IMR-90 (cell line): ENCODE results near the gene YPEL2. TPM values are rescaled to one million over a fixed set of nuclear protein-coding genes. Genes with fewer than 3 reads are reported as not detected.

ENCODE experiments used
- ATAC-seq: fragments of 200-7000 bp; cut with Tn5 transposase; 2 replicates; pipeline ENCODE4 v1.9.1; 2020; ENCODE audit warnings: low read depth, mild to moderate bottlenecking, moderate library complexity
- BruUV-seq: library from RNA; stranded (reverse); fragments of 400-500 nt; replicated peaks from 2 replicates; lab custom pipeline; 2021; lab: Mats Ljungman, UMichigan
- CTCF ChIA-PET: fragments of 300-600 bp; formaldehyde crosslinking; extraction: SDS; loops from one replicate; lab custom pipeline; 2021; ENCODE audit warnings: antibody characterized with exemption; lab: Yijun Ruan, JAX
- POLR2A ChIA-PET: fragments of 300-600 bp; sonication (Branson Sonifier 250); formaldehyde crosslinking; loops from one replicate; lab custom pipeline; 2022; ENCODE audit warnings: antibody characterized with exemption; ENCODE audit not compliant: unreplicated experiment; lab: Charles Lee
- DNase-seq: peaks from one replicate; pipeline ENCODE4 v3.0.0; 2013
- H2AFZ ChIP-seq: replicated peaks from 2 replicates; pipeline ENCODE3; 2013; ENCODE audit warnings: low read length, mild to moderate bottlenecking; ENCODE audit not compliant: poor library complexity
- H2AK5ac ChIP-seq: 2 replicates; pipeline ENCODE4 v1.6.1; 2013; ENCODE audit warnings: low read depth, low read length, inconsistent platforms
- H2AK9ac ChIP-seq: replicated peaks from 2 replicates; pipeline ENCODE3; 2013; ENCODE audit warnings: mild to moderate bottlenecking, low read depth, low read length, moderate library complexity; ENCODE audit not compliant: poor library complexity
- H2BK120ac ChIP-seq: 2 replicates; pipeline ENCODE4 v1.6.1; 2013; ENCODE audit warnings: low read depth, low read length, inconsistent platforms
- H2BK15ac ChIP-seq: 3 replicates; pipeline ENCODE4 v1.6.1; 2013; ENCODE audit warnings: low read depth, low read length, inconsistent platforms
- H2BK20ac ChIP-seq: 2 replicates; pipeline ENCODE4 v1.6.1; 2013; ENCODE audit warnings: low read depth, mild to moderate bottlenecking, inconsistent platforms, low read length, moderate library complexity
- H2BK5ac ChIP-seq: 2 replicates; pipeline ENCODE4 v1.6.1; 2013; ENCODE audit warnings: mild to moderate bottlenecking, low read depth, low read length, inconsistent platforms; ENCODE audit not compliant: poor library complexity, severe bottlenecking
- H3K14ac ChIP-seq: replicated peaks from 2 replicates; pipeline ENCODE4 v1.6.1; 2013; ENCODE audit warnings: low read depth, low read length, inconsistent platforms
- H3K18ac ChIP-seq: 2 replicates; pipeline ENCODE4 v1.6.1; 2013; ENCODE audit warnings: low read depth, low read length, control low read depth
- H3K23ac ChIP-seq: 2 replicates; pipeline ENCODE4 v1.6.1; 2013; ENCODE audit warnings: low read depth, low read length, inconsistent platforms
- H3K27ac ChIP-seq: 2 replicates; pipeline ENCODE4 v1.5.1; 2013; ENCODE audit warnings: mild to moderate bottlenecking, control low read depth, low read length; ENCODE audit not compliant: insufficient read depth
- H3K27me3 ChIP-seq: 2 replicates; pipeline ENCODE4 v1.6.1; 2013; ENCODE audit warnings: low read length; ENCODE audit not compliant: control insufficient read depth, insufficient read depth
- H3K36me3 ChIP-seq: 2 replicates; pipeline ENCODE4 v1.6.1; 2013; ENCODE audit warnings: low read length, mixed read lengths; ENCODE audit not compliant: control insufficient read depth, insufficient read depth
- H3K4ac ChIP-seq: 2 replicates; pipeline ENCODE4 v1.6.1; 2013; ENCODE audit warnings: low read depth, low read length, inconsistent platforms
- H3K4me1 ChIP-seq: 2 replicates; pipeline ENCODE4 v1.6.1; 2013; ENCODE audit warnings: low read length, mixed read lengths; ENCODE audit not compliant: control insufficient read depth, insufficient read depth
- H3K4me2 ChIP-seq: 2 replicates; pipeline ENCODE4 v1.6.1; 2013; ENCODE audit warnings: low read depth, mild to moderate bottlenecking, control low read depth, low read length, moderate library complexity
- H3K4me3 ChIP-seq: 2 replicates; pipeline ENCODE4 v1.5.1; 2013; ENCODE audit warnings: low read depth, mild to moderate bottlenecking, control low read depth, low read length, moderate library complexity; ENCODE audit not compliant: insufficient read depth
- H3K56ac ChIP-seq: 2 replicates; pipeline ENCODE4 v1.6.1; 2013; ENCODE audit warnings: low read length, inconsistent platforms; ENCODE audit not compliant: insufficient read depth; ENCODE audit errors: extremely low read depth
- H3K79me1 ChIP-seq, 2 experiments: 2 replicates each; pipeline ENCODE4 v1.6.1; 2013; ENCODE audit warnings: low read length in 2 of 2, inconsistent platforms in 1 of 2, low read depth in 1 of 2
- H3K9ac ChIP-seq: 2 replicates; pipeline ENCODE4 v1.6.1; 2013; ENCODE audit warnings: low read depth, low read length, control low read depth
- H3K9me1 ChIP-seq: 2 replicates; pipeline ENCODE4 v1.6.1; 2013; ENCODE audit warnings: low read length, inconsistent platforms; ENCODE audit not compliant: insufficient read depth
- H3K9me3 ChIP-seq: 2 replicates; pipeline ENCODE4 v1.6.1; 2013; ENCODE audit warnings: low read length; ENCODE audit not compliant: control insufficient read depth, insufficient read depth
- H4K20me1 ChIP-seq: 2 replicates; pipeline ENCODE4 v1.6.1; 2013; ENCODE audit warnings: low read length, inconsistent platforms; ENCODE audit not compliant: insufficient read depth
- H4K5ac ChIP-seq: 2 replicates; pipeline ENCODE4 v1.6.1; 2013; ENCODE audit warnings: mild to moderate bottlenecking, low read depth, low read length, control low read depth
- H4K8ac ChIP-seq, 2 experiments: 2 replicates each; pipeline ENCODE4 v1.6.1; 2013; ENCODE audit warnings: low read depth in 2 of 2, low read length in 2 of 2, control low read depth in 1 of 2, inconsistent platforms in 1 of 2
- H4K91ac ChIP-seq: 2 replicates; pipeline ENCODE4 v1.6.1; 2013; ENCODE audit warnings: low read depth, low read length, inconsistent platforms; ENCODE audit not compliant: insufficient read depth
- BHLHE40 ChIP-seq: fragments of 150-350 bp; IDR thresholded peaks from 2 replicates; pipeline ENCODE4 v1.6.1; 2016; ENCODE audit warnings: mild to moderate bottlenecking, low read depth, low read length
- CEBPB ChIP-seq: IDR thresholded peaks from 2 replicates; pipeline ENCODE4 v1.6.1; 2012; ENCODE audit warnings: low read depth, low read length, improper control_type of control experiment
- FOS ChIP-seq: fragments of 150-350 bp; IDR thresholded peaks from 2 replicates; pipeline ENCODE4 v1.6.1; 2016; ENCODE audit warnings: low read depth, low read length
- MAZ ChIP-seq: IDR thresholded peaks from 2 replicates; pipeline ENCODE4 v1.6.1; 2012; ENCODE audit warnings: low read depth, mild to moderate bottlenecking, low read length, improper control_type of control experiment, moderate library complexity, borderline replicate concordance
- MXI1 ChIP-seq: IDR thresholded peaks from 2 replicates; pipeline ENCODE4 v1.6.1; 2012; ENCODE audit warnings: low read depth, mild to moderate bottlenecking, low read length, moderate library complexity, borderline replicate concordance
- RCOR1 ChIP-seq: IDR thresholded peaks from 2 replicates; pipeline ENCODE4 v1.6.1; 2012; ENCODE audit warnings: mild to moderate bottlenecking, low read length, improper control_type of control experiment; ENCODE audit not compliant: insufficient replicate concordance
- RFX5 ChIP-seq: IDR thresholded peaks from 2 replicates; pipeline ENCODE4 v1.8.0; 2012; ENCODE audit warnings: low read depth, mild to moderate bottlenecking, low read length, moderate library complexity
- SMC3 ChIP-seq: fragments of 150-350 bp; IDR thresholded peaks from 2 replicates; pipeline ENCODE4 v1.6.1; 2016; ENCODE audit warnings: low read depth, mild to moderate bottlenecking, antibody characterized with exemption, low read length, moderate library complexity
- WGBS, 2 experiments: methylation state at CpG; one replicate each; pipeline versions ENCODE4 v1.1.5 to v1.1.7; 2013; ENCODE audit warnings: missing lambda C conversion rate in 2 of 2; ENCODE audit not compliant: insufficient read length in 1 of 2; ENCODE audit errors: extremely low coverage in 2 of 2; 5-methylcytosine and 5-hydroxymethylcytosine counted together
- dilution Hi-C: fragments of 300-500 bp; cut with HindIII; formaldehyde crosslinking; loops from one replicate; pipeline ENCODE4 v1.14.3; 2018; ENCODE audit warnings: low sequenced_read_pairs; ENCODE audit not compliant: unreplicated experiment
- in situ Hi-C: fragments of 300-500 bp; cut with MboI; formaldehyde crosslinking; loops from 3 replicates; pipeline ENCODE4 v1.14.3; 2019; ENCODE audit warnings: low sequenced_read_pairs, inconsistent platforms, mixed read lengths
- intact Hi-C: fragments of 100-400 bp; cut with micrococcal nuclease; formaldehyde crosslinking; loops from 2 replicates; pipeline ENCODE4 v1.10.0; 2022
- polyA plus RNA-seq, 3 experiments: library from polyadenylated mRNA; depleted of rRNA; stranded (reverse); fragments of >200 nt; gene quantifications; 2 replicates each; pipeline ENCODE4 v1.2.3, GENCODE V29; 2012; ENCODE audit warnings: low replicate concordance in 1 of 3
- total RNA-seq: library from RNA; depleted of rRNA; stranded (reverse); fragments of >200 nt; gene quantifications from 2 replicates; pipeline ENCODE4 v1.2.3, GENCODE V29; 2012
- TF ChIP-seq, protein P1 (sequence below): fragments of 150-350 bp; IDR thresholded peaks from 2 replicates; pipeline ENCODE4 v1.6.1; 2016; ENCODE audit warnings: low read depth, mild to moderate bottlenecking, low read length, moderate library complexity, borderline replicate concordance
- TF ChIP-seq, protein P2 (sequence below): conservative IDR thresholded peaks from 2 replicates; pipeline ENCODE4 v1.5.1; 2012; ENCODE audit warnings: mild to moderate bottlenecking, low read depth, low read length, improper control_type of control experiment
- TF ChIP-seq, protein P3 (sequence below): fragments of 150-350 bp; IDR thresholded peaks from 2 replicates; pipeline ENCODE4 v1.6.1; 2017; ENCODE audit warnings: mild to moderate bottlenecking, antibody characterized with exemption, low read length, low read depth

YPEL2 gene
- total and polyA plus RNA-seq, 2 of the 4 experiments (the other 2 are of a cell fraction), result 2.3 to 3.4 TPM

DNA sequence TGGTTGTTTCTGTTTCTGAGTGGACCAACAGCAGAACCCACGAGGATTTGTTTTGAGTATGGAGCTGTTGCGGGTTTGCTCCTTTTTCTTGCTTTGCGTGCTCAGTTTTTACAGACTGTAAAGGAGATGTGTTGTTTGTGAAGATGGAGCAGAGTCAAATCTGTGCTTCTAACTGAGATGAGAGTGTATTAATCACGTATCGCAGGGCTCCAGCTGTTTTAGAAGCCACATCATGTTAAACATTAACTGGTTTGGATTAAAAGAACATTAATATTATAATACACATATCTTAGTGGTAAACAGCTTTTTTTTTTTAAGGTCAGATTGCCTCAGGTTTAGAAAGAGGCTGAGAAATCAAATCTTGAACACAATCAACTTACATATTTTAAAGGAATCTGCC is 69.4 kb downstream of the YPEL2 start:
- Histone ChIP-seq H2AK9ac (no peak overlapping the region), H2BK20ac (no peak overlapping the region), H3K23ac (no peak overlapping the region), H3K4me2 (peak overlapping the region; percentile 10; the same call in 1 of the 2 replicates), H3K9me1 (no peaks in the 10 kb centered on the region), H3K27me3 (no peaks in the 10 kb centered on the region), H4K20me1 (no peaks in the 10 kb centered on the region), H4K8ac (no peak overlapping the region), H3K14ac (no peak overlapping the region), H3K79me1 (no peaks in the 10 kb centered on the region), H2BK120ac (no peak overlapping the region), H2BK5ac (no peak overlapping the region), H3K9ac (no peak overlapping the region), H3K27ac (no peak overlapping the region; the same call in 1 of the 2 replicates), H4K5ac (no peak overlapping the region), H3K36me3 (peaks cover 5% of the 10 kb centered on the region; the same call in 1 of the 2 replicates), H3K56ac (no peak overlapping the region), H3K4me1 (no peaks in the 10 kb centered on the region), H2BK15ac (no peak overlapping the region), H3K4me3 (no peak overlapping the region), H3K4ac (no peak overlapping the region), H2AK5ac (no peak overlapping the region), H4K91ac (no peak overlapping the region), H3K9me3 (no peaks in the 10 kb centered on the region), H2AFZ (no peak overlapping the region), H3K18ac (no peak overlapping the region)
- no TSS peak for BruUV-seq
- DNase-seq (no peak), ATAC-seq (peak; percentile 14; the same call in 1 of the 2 replicates)
- no CpG with 5 or more reads among the region's 5 CpGs for WGBS, 2 experiments
- ChIA-PET POLR2A (no interaction called here), CTCF (no interaction called here)
- TF ChIP-seq, protein P1, sequence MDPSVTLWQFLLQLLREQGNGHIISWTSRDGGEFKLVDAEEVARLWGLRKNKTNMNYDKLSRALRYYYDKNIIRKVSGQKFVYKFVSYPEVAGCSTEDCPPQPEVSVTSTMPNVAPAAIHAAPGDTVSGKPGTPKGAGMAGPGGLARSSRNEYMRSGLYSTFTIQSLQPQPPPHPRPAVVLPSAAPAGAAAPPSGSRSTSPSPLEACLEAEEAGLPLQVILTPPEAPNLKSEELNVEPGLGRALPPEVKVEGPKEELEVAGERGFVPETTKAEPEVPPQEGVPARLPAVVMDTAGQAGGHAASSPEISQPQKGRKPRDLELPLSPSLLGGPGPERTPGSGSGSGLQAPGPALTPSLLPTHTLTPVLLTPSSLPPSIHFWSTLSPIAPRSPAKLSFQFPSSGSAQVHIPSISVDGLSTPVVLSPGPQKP, result no peak
- TF ChIP-seq FOS, result no peak
- no peak for TF ChIP-seq RFX5
- TF ChIP-seq, protein P2, sequence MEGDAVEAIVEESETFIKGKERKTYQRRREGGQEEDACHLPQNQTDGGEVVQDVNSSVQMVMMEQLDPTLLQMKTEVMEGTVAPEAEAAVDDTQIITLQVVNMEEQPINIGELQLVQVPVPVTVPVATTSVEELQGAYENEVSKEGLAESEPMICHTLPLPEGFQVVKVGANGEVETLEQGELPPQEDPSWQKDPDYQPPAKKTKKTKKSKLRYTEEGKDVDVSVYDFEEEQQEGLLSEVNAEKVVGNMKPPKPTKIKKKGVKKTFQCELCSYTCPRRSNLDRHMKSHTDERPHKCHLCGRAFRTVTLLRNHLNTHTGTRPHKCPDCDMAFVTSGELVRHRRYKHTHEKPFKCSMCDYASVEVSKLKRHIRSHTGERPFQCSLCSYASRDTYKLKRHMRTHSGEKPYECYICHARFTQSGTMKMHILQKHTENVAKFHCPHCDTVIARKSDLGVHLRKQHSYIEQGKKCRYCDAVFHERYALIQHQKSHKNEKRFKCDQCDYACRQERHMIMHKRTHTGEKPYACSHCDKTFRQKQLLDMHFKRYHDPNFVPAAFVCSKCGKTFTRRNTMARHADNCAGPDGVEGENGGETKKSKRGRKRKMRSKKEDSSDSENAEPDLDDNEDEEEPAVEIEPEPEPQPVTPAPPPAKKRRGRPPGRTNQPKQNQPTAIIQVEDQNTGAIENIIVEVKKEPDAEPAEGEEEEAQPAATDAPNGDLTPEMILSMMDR, result no peak
- no peak for TF ChIP-seq BHLHE40
- no peak for TF ChIP-seq MAZ
- TF ChIP-seq CEBPB, result no peak
- TF ChIP-seq SMC3, result no peak
- no peak for TF ChIP-seq RCOR1
- TF ChIP-seq, protein P3, sequence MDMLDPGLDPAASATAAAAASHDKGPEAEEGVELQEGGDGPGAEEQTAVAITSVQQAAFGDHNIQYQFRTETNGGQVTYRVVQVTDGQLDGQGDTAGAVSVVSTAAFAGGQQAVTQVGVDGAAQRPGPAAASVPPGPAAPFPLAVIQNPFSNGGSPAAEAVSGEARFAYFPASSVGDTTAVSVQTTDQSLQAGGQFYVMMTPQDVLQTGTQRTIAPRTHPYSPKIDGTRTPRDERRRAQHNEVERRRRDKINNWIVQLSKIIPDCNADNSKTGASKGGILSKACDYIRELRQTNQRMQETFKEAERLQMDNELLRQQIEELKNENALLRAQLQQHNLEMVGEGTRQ, result no peak
- no peak for TF ChIP-seq MXI1
- intact Hi-C loops, result no loop called here
- in situ Hi-C loops, result no loop called here
- dilution Hi-C loops, result no loop called here
